Measurements from ENCODE around the gene UAP1.
A peak's percentile ranks its signal among the peaks of the same experiment; 100 is the strongest.

Gene UAP1

GRCh38 chr1:162538815-162539431 lies 22.6 kb upstream of the UAP1 start:
- DNase-seq (ENCODE audit: low read depth): peak; percentile 96

GRCh38 chr1:162541619-162542141 lies 19.8 kb upstream of the UAP1 start:
- TF ChIP-seq CTCF (conservative IDR thresholded peaks at IDR 0.05; ENCODE audit: low read length): no peak
- peak; percentile 98 for DNase-seq (ENCODE audit: low read depth)
- H3K4me3 ChIP-seq (ENCODE audit: low read length): no peak overlapping the region

More at GRCh38 chr1:162538815-162539431, 22.6 kb upstream of the UAP1 start:
- no peak for TF ChIP-seq CTCF (conservative IDR thresholded peaks at IDR 0.05; ENCODE audit: low read length)
- no peak overlapping the region for H3K4me3 ChIP-seq (ENCODE audit: low read length)

GRCh38 chr1:162543228-162543627 lies 18.3 kb upstream of the UAP1 start:
- TF ChIP-seq CTCF (conservative IDR thresholded peaks at IDR 0.05; ENCODE audit: low read length): no peak
- no peak for DNase-seq (ENCODE audit: low read depth)
- no peak overlapping the region for H3K4me3 ChIP-seq (ENCODE audit: low read length)

GRCh38 chr1:162548170-162548569 lies 13.4 kb upstream of the UAP1 start:
- TF ChIP-seq CTCF (conservative IDR thresholded peaks at IDR 0.05; ENCODE audit: low read length): no peak
- no peak overlapping the region for H3K4me3 ChIP-seq (ENCODE audit: low read length)
- peak; percentile 84 for DNase-seq (ENCODE audit: low read depth)

GRCh38 chr1:162549001-162549400 lies 12.5 kb upstream of the UAP1 start:
- TF ChIP-seq CTCF (conservative IDR thresholded peaks at IDR 0.05; ENCODE audit: low read length): no peak
- no peak for DNase-seq (ENCODE audit: low read depth)
- H3K4me3 ChIP-seq (ENCODE audit: low read length): no peak overlapping the region

GRCh38 chr1:162550925-162551324 lies 10.6 kb upstream of the UAP1 start:
- DNase-seq (ENCODE audit: low read depth): no peak
- no peak for TF ChIP-seq CTCF (conservative IDR thresholded peaks at IDR 0.05; ENCODE audit: low read length)

GRCh38 chr1:162551969-162552683 lies 9.4 kb upstream of the UAP1 start:
- no peak for TF ChIP-seq CTCF (conservative IDR thresholded peaks at IDR 0.05; ENCODE audit: low read length)
- DNase-seq (ENCODE audit: low read depth): peak; percentile 64
- no peak overlapping the region for H3K4me3 ChIP-seq (ENCODE audit: low read length)

More at GRCh38 chr1:162550925-162551324, 10.6 kb upstream of the UAP1 start:
- H3K4me3 ChIP-seq (ENCODE audit: low read length): no peak overlapping the region
